Measurements from ENCODE around the gene PUM1.
"Not testable (repeated sequence)": the region's sequence is repeated elsewhere in the genome, so short reads cannot be mapped to it uniquely, and the experiment has no call there.

PUM1 gene

DNA sequence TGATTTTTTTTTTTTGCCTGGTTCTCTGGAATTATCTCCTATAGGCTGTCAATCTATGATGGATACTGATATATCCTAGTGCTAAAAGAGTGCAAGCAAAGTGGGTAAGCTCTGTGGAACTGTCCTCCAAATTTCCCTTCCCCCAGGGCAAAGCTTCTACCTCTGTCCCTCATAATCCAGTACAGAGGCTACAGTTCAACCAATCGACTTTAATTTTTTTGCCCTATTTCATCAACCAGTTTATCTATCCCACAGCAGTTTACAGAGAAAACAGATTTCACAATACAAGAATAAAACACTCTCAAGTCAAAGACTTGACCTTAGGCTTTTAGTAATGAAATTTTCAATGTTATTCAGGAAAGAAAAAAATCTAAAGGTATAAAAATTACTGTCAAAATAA, 13.9 kb downstream of the PUM1 start:
- H3K36me3 ChIP-seq (ENCODE audit: control insufficient read depth, insufficient read depth, low read length), result peaks cover 19% of the 10 kb centered on the region
- H3K27ac ChIP-seq (ENCODE audit: insufficient read depth, low read depth, low read length, poor library complexity, severe bottlenecking), result no peak overlapping the region
- no peaks in the 10 kb centered on the region for H3K4me1 ChIP-seq (ENCODE audit: control insufficient read depth, insufficient read depth, low read length)
- no peaks in the 10 kb centered on the region for H3K9me3 ChIP-seq (ENCODE audit: control insufficient read depth, low read length)
- H3K4me3 ChIP-seq (ENCODE audit: insufficient read depth, low read depth, low read length), result no peak overlapping the region
- H3K27me3 ChIP-seq (ENCODE audit: control insufficient read depth, insufficient read depth, low read length, poor library complexity, severe bottlenecking), result no peaks in the 10 kb centered on the region
- 96% methylated on average over 1 of the region's 1 CpG for WGBS, 2 experiments

DNA sequence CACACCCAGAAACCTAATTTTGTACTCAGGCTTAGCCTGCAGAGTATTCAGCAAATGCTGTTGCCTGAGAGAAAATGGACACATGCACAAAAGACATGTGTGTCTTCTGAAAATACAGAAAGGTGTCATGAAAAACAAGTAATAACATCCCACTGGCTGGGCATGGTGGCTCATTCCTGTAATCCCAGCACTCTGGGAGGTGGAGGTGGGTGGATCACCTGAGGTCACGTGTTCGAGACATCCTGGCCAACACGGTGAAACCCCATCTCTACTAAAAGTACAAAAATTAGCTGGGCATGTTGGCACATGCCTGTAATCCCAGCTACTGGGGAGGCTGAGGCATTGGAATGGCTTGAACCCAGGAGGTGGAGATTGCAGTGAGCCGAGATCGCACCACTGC, 18.0 kb downstream of the PUM1 start:
- H3K27ac ChIP-seq (ENCODE audit: insufficient read depth, low read depth, low read length, poor library complexity, severe bottlenecking); H3K27me3 ChIP-seq (ENCODE audit: control insufficient read depth, insufficient read depth, low read length, poor library complexity, severe bottlenecking); H3K4me3 ChIP-seq (ENCODE audit: insufficient read depth, low read depth, low read length); H3K4me1 ChIP-seq (ENCODE audit: control insufficient read depth, insufficient read depth, low read length); H3K9me3 ChIP-seq (ENCODE audit: control insufficient read depth, low read length): not testable (repeated sequence)
- peaks cover 14% of the 10 kb centered on the region for H3K36me3 ChIP-seq (ENCODE audit: control insufficient read depth, insufficient read depth, low read length)
- WGBS, 2 experiments, result 85 to 90% methylated on average over 5 of the region's 5 CpGs

DNA sequence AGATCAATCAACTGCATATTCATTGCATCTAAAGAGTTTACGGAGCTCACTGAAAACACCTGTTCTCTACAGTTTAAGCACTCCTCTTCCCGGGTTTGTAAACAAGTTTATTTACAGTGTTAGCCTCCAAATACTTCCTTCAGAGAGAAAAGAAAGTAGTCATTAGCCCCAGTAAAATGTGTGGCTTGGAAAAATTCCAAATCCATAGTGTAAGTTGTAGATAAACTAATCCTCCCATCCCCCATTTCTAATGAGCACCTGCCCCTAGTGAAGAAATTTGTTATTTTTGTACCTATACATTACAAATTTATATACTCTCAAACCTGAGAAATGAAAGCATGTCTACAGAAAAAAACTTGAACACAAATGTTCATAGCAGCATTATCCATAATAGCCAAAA, 21.9 kb downstream of the PUM1 start:
- Histone ChIP-seq H3K27me3 (ENCODE audit: control insufficient read depth, insufficient read depth, low read length, poor library complexity, severe bottlenecking) (no peaks in the 10 kb centered on the region), H3K9me3 (ENCODE audit: control insufficient read depth, low read length) (no peaks in the 10 kb centered on the region), H3K27ac (ENCODE audit: insufficient read depth, low read depth, low read length, poor library complexity, severe bottlenecking) (no peak overlapping the region), H3K4me1 (ENCODE audit: control insufficient read depth, insufficient read depth, low read length) (no peaks in the 10 kb centered on the region), H3K4me3 (ENCODE audit: insufficient read depth, low read depth, low read length) (no peak overlapping the region), H3K36me3 (ENCODE audit: control insufficient read depth, insufficient read depth, low read length) (peaks cover 15% of the 10 kb centered on the region)
- 92 to 100% methylated on average over 2 of the region's 2 CpGs for WGBS, 2 experiments

DNA sequence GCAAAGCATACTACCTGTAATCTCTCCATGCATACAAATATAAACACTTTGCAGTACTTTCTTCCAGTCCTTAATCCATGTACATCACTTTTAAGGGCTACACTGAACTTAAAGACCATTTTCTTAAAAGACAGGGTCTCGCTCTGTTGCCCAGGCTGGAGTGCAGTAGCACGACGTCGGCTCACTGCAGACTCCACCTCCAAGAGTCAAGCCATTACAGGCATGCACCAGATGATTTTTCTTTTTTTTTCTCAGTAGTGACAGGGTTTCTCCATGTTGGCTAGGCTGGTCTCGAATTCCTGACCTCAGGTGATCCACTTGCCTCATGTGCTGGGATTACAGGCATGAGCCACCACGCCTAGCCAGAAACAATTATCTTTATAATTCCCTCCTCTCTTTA, 22.9 kb downstream of the PUM1 start:
- Histone ChIP-seq H3K27ac (ENCODE audit: insufficient read depth, low read depth, low read length, poor library complexity, severe bottlenecking) (no peak overlapping the region), H3K36me3 (ENCODE audit: control insufficient read depth, insufficient read depth, low read length) (peaks cover 15% of the 10 kb centered on the region), H3K9me3 (ENCODE audit: control insufficient read depth, low read length) (no peaks in the 10 kb centered on the region), H3K4me1 (ENCODE audit: control insufficient read depth, insufficient read depth, low read length) (no peaks in the 10 kb centered on the region), H3K4me3 (ENCODE audit: insufficient read depth, low read depth, low read length) (no peak overlapping the region), H3K27me3 (ENCODE audit: control insufficient read depth, insufficient read depth, low read length, poor library complexity, severe bottlenecking) (no peaks in the 10 kb centered on the region)
- WGBS, 2 experiments, result 92 to 93% methylated on average over 6 of the region's 6 CpGs

DNA sequence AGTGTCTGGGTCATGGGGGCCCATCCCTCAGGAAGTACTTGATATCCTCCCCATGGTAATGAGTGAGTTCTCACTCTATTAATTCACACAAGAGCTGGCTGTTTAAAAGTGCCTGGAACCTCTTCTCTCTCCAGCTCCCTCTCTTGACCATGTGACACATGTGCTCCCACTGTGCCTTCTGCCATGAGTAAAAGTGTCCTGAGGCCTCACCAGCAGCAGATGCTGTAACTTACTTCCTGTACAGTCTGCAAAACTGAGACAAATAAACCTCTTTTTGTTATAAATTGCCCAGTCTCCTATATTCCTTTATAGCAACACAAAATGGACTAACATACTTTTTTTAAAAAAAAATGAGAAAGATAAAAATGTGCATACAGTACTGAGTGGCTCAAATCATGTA, 24.0 kb downstream of the PUM1 start:
- Histone ChIP-seq H3K27ac (ENCODE audit: insufficient read depth, low read depth, low read length, poor library complexity, severe bottlenecking) (no peak overlapping the region), H3K4me1 (ENCODE audit: control insufficient read depth, insufficient read depth, low read length) (no peaks in the 10 kb centered on the region), H3K9me3 (ENCODE audit: control insufficient read depth, low read length) (no peaks in the 10 kb centered on the region), H3K36me3 (ENCODE audit: control insufficient read depth, insufficient read depth, low read length) (peaks cover 11% of the 10 kb centered on the region), H3K27me3 (ENCODE audit: control insufficient read depth, insufficient read depth, low read length, poor library complexity, severe bottlenecking) (no peaks in the 10 kb centered on the region), H3K4me3 (ENCODE audit: insufficient read depth, low read depth, low read length) (no peak overlapping the region)

DNA sequence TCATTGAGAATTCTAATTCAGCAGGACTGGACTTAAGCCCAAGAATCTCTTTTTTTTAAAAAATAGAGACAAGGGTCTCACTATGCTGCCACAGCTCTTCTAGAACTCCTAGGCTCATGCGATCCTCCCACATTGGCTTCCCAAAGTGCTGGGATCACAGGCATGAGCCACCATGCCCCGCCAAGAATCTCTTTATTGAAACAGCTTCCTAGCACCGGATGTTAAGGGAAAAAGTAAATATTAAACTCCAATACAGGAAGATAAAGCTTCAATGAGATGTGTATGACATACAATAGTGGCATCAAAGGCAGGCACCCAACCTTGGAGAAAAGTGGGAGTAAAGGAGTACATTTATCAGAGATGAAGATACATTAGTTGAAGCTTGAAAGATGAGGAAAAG, 25.5 kb downstream of the PUM1 start:
- WGBS, 2 experiments, result 86 to 99% methylated on average over 3 of the region's 3 CpGs
- H3K36me3 ChIP-seq (ENCODE audit: control insufficient read depth, insufficient read depth, low read length), result peaks cover 10% of the 10 kb centered on the region
- H3K27me3 ChIP-seq (ENCODE audit: control insufficient read depth, insufficient read depth, low read length, poor library complexity, severe bottlenecking), result no peaks in the 10 kb centered on the region
- no peaks in the 10 kb centered on the region for H3K4me1 ChIP-seq (ENCODE audit: control insufficient read depth, insufficient read depth, low read length)
- no peak overlapping the region for H3K27ac ChIP-seq (ENCODE audit: insufficient read depth, low read depth, low read length, poor library complexity, severe bottlenecking)
- H3K4me3 ChIP-seq (ENCODE audit: insufficient read depth, low read depth, low read length), result no peak overlapping the region
- no peaks in the 10 kb centered on the region for H3K9me3 ChIP-seq (ENCODE audit: control insufficient read depth, low read length)

DNA sequence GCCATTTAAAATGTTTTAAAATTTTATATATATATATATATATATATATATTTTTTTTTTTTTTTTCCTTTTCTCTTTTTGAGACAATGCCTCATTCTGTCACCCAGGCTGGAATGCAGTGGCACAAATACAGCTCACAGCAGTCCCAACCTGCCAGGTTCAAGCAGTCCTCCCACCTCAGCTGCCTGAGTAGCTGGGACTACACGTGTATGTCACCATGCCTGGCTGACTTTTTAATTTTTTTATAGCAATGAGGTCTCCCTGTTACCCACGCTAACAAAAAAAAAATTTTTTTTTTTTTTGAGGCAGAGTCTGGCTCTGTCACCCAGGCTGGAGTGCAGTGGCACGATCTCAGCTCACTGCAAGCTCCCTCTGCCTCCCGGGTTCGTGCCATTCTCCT, 26.6 kb downstream of the PUM1 start:
- H3K27ac ChIP-seq (ENCODE audit: insufficient read depth, low read depth, low read length, poor library complexity, severe bottlenecking); H3K36me3 ChIP-seq (ENCODE audit: control insufficient read depth, insufficient read depth, low read length); H3K9me3 ChIP-seq (ENCODE audit: control insufficient read depth, low read length); H3K4me1 ChIP-seq (ENCODE audit: control insufficient read depth, insufficient read depth, low read length); H3K4me3 ChIP-seq (ENCODE audit: insufficient read depth, low read depth, low read length); H3K27me3 ChIP-seq (ENCODE audit: control insufficient read depth, insufficient read depth, low read length, poor library complexity, severe bottlenecking): not testable (repeated sequence)
- 91 to 96% methylated on average over 5 of the region's 5 CpGs for WGBS, 2 experiments

DNA sequence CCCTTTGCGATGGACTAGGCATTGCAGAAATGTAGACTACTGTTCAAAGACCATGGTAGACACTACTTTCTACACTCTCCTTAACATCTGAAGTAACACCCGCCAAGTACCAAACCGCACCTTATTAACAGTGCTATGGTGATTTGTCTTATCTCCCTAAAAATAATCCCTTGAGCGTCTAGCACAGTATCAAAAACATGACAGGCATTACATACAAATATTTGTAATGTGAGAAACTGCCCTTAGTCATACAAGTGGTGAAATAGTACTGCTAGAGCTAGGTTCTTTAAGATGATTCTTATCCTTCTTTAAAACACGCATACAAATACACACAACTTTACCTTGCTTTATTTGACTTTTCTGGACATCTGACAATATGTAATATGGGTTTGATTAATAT, 27.2 kb downstream of the PUM1 start:
- H3K36me3 ChIP-seq (ENCODE audit: control insufficient read depth, insufficient read depth, low read length), result peaks cover 6% of the 10 kb centered on the region
- no peak overlapping the region for H3K4me3 ChIP-seq (ENCODE audit: insufficient read depth, low read depth, low read length)
- no peaks in the 10 kb centered on the region for H3K27me3 ChIP-seq (ENCODE audit: control insufficient read depth, insufficient read depth, low read length, poor library complexity, severe bottlenecking)
- WGBS, 2 experiments, result 70 to 74% methylated on average over 4 of the region's 5 CpGs
- no peaks in the 10 kb centered on the region for H3K9me3 ChIP-seq (ENCODE audit: control insufficient read depth, low read length)
- no peak overlapping the region for H3K27ac ChIP-seq (ENCODE audit: insufficient read depth, low read depth, low read length, poor library complexity, severe bottlenecking)
- no peaks in the 10 kb centered on the region for H3K4me1 ChIP-seq (ENCODE audit: control insufficient read depth, insufficient read depth, low read length)

DNA sequence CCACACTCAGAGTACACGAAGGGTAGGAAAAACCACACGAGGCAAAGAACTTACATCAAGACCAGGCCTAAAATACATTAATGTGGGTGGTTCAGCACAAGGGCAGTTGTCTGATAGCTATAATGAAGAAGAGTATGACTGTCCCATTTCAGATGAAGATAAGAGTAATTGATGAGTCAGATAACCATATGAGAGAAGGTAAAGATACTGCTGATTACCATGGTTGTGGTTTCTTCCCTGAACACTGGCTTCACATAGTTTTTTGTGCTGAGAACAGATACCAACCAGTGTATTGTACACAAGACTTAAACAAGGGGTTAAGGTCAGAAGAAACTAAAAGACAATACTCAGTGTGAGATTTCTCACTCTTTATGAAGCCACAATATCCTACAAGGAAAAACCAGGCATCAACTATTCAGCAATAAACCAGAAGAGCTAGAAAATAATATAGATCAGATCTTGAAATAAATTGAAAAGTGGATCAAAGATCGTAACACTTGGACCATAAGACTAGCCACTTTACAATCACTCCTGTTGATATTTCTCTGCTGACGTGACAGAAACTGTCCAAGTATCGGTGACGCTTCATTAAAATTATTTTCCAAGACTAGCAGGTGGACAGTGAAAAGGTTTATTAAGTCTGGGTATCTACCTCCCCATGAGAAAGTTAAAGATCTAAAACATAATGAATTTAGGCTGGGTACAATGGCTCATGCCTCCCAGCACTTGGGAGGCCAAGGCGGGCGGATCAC, 28.6 kb downstream of the PUM1 start:
- H3K36me3 ChIP-seq (ENCODE audit: control insufficient read depth, insufficient read depth, low read length), result no peaks in the 10 kb centered on the region
- no peaks in the 10 kb centered on the region for H3K9me3 ChIP-seq (ENCODE audit: control insufficient read depth, low read length)
- H3K27me3 ChIP-seq (ENCODE audit: control insufficient read depth, insufficient read depth, low read length, poor library complexity, severe bottlenecking), result no peaks in the 10 kb centered on the region
- WGBS, 2 experiments, result 92% methylated on average over 8 of the region's 8 CpGs
- H3K4me1 ChIP-seq (ENCODE audit: control insufficient read depth, insufficient read depth, low read length), result no peaks in the 10 kb centered on the region
- H3K4me3 ChIP-seq (ENCODE audit: insufficient read depth, low read depth, low read length), result no peak overlapping the region
- H3K27ac ChIP-seq (ENCODE audit: insufficient read depth, low read depth, low read length, poor library complexity, severe bottlenecking), result no peak overlapping the region

DNA sequence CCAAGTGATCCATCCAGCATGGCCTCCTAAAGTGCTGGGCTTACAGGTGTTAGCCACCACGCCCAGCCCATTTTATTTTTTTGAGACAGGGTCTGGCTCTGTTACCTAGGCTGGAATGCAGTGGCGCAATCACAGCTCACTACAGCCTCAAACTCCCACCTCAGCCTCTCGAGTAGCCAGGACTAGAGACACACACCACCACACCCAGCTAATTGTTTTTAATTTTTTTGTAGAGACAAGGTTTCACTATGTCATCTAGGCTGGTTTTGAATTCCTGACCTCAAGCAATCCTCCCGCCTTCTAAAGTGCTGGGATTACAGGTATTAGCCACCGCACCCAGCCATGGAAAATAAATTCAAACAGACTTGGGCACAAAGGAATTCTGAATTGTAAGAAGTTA, 31.9 kb downstream of the PUM1 start:
- Histone ChIP-seq H3K36me3 (ENCODE audit: control insufficient read depth, insufficient read depth, low read length) (no peaks in the 10 kb centered on the region), H3K4me3 (ENCODE audit: insufficient read depth, low read depth, low read length) (no peak overlapping the region), H3K27ac (ENCODE audit: insufficient read depth, low read depth, low read length, poor library complexity, severe bottlenecking) (no peak overlapping the region), H3K9me3 (ENCODE audit: control insufficient read depth, low read length) (no peaks in the 10 kb centered on the region), H3K27me3 (ENCODE audit: control insufficient read depth, insufficient read depth, low read length, poor library complexity, severe bottlenecking) (no peaks in the 10 kb centered on the region), H3K4me1 (ENCODE audit: control insufficient read depth, insufficient read depth, low read length) (no peaks in the 10 kb centered on the region)
- 92 to 94% methylated on average over 4 to 5 of the region's 5 CpGs for WGBS, 2 experiments

DNA sequence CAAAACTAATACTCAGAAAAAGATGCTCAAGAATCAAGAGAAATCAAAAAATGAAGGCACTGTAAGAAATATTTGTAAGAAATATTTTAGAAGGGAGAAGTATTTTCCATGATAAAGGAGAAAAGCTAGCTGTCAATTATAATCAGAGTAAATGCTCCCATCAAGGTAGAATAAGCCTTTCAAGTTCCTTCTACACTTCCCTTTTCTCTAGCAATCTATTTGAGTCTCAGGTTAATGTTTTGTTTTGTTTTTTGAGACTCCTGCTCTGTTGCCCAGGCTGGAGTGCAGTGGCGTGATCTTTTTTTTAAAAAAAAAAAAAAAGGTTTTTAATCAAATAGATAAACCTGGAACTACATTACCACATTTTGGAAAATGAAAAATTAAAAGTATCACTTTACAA, 33.3 kb downstream of the PUM1 start:
- no peak overlapping the region for H3K4me3 ChIP-seq (ENCODE audit: insufficient read depth, low read depth, low read length)
- H3K9me3 ChIP-seq (ENCODE audit: control insufficient read depth, low read length), result no peaks in the 10 kb centered on the region
- no peaks in the 10 kb centered on the region for H3K27me3 ChIP-seq (ENCODE audit: control insufficient read depth, insufficient read depth, low read length, poor library complexity, severe bottlenecking)
- WGBS, 2 experiments, result 100% methylated on average over 1 of the region's 1 CpG; no CpG with 5 or more reads in 1 of the 2 experiments
- no peak overlapping the region for H3K27ac ChIP-seq (ENCODE audit: insufficient read depth, low read depth, low read length, poor library complexity, severe bottlenecking)
- H3K36me3 ChIP-seq (ENCODE audit: control insufficient read depth, insufficient read depth, low read length), result no peaks in the 10 kb centered on the region
- H3K4me1 ChIP-seq (ENCODE audit: control insufficient read depth, insufficient read depth, low read length), result no peaks in the 10 kb centered on the region

All from ectodermal cell (in vitro differentiated cells).